T-helper 2 cell treated with Interferon-gamma antibody and Interleukin-4, amounts not matched to agents 100 ng/mL and 5 ng/mL, for 36 hours (primary cell): ENCODE measurements around the gene ABCF2. TPM values are rescaled to one million over a fixed set of nuclear protein-coding genes. Genes with fewer than 3 reads are reported as not detected.

Source experiments
- intact Hi-C: fragments of 100-400 bp; cut with micrococcal nuclease; formaldehyde crosslinking; loops from one replicate; pipeline ENCODE4 v1.15.1; 2023
- total RNA-seq: library from RNA; stranded (reverse); gene quantifications from 2 replicates; pipeline ENCODE4 v1.2.3, GENCODE V29; 2022

The ABCF2 gene
- total RNA-seq, result 45.5 and 47.2 TPM in 2 replicates

- intact Hi-C loops, result loop anchor here (1.0 to 2.0 kb wide), 6 partner anchors 17 to 1389 kb away; partner anchors contain the start of genes CDK5, NUB1, TMUB1 and ZNF862
Observed at GRCh38 chr7:151226875-151227782, at the start of gene ABCF2. Gene ABCF2, minus strand, starts transcription at chr7:151227205. Its CDS starts 747 bp downstream, at chr7:151226458.

- intact Hi-C loops, result no loop called here
Observed at GRCh38 chr7:151275813-151276577, 49.0 kb upstream of the ABCF2 start.

- intact Hi-C loops, result no loop called here
Observed at GRCh38 chr7:151274936-151275812, 48.2 kb upstream of the ABCF2 start.

- intact Hi-C loops, result no loop called here
Observed at GRCh38 chr7:151274396-151274795, 47.4 kb upstream of the ABCF2 start.

GRCh38 chr7:151273651-151274390 lies 46.8 kb upstream of the ABCF2 start:
- intact Hi-C loops, result no loop called here

GRCh38 chr7:151272877-151273276 lies 45.9 kb upstream of the ABCF2 start:
- intact Hi-C loops, result no loop called here

GRCh38 chr7:151272405-151272804 lies 45.4 kb upstream of the ABCF2 start:
- intact Hi-C loops, result no loop called here

GRCh38 chr7:151271699-151272355 lies 44.8 kb upstream of the ABCF2 start:
- intact Hi-C loops, result no loop called here

GRCh38 chr7:151269511-151269910 lies 42.5 kb upstream of the ABCF2 start:
- intact Hi-C loops, result no loop called here

GRCh38 chr7:151265351-151265931 lies 38.4 kb upstream of the ABCF2 start:
- intact Hi-C loops, result no loop called here

GRCh38 chr7:151264615-151265014 lies 37.6 kb upstream of the ABCF2 start:
- intact Hi-C loops, result no loop called here

- intact Hi-C loops, result no loop called here
Observed at GRCh38 chr7:151261529-151261928, 34.5 kb upstream of the ABCF2 start.

- intact Hi-C loops, result no loop called here
Observed at GRCh38 chr7:151260883-151261282, 33.9 kb upstream of the ABCF2 start.

GRCh38 chr7:151260471-151260870 lies 33.5 kb upstream of the ABCF2 start:
- intact Hi-C loops, result no loop called here

- intact Hi-C loops, result no loop called here
Observed at GRCh38 chr7:151257990-151258389, 31.0 kb upstream of the ABCF2 start.

- intact Hi-C loops, result no loop called here
Observed at GRCh38 chr7:151256410-151257045, 29.5 kb upstream of the ABCF2 start.

GRCh38 chr7:151255390-151255789 lies 28.4 kb upstream of the ABCF2 start:
- intact Hi-C loops, result no loop called here

- intact Hi-C loops, result no loop called here
Observed at GRCh38 chr7:151254851-151255250, 27.8 kb upstream of the ABCF2 start.

- intact Hi-C loops, result no loop called here
Observed at GRCh38 chr7:151254316-151254715, 27.3 kb upstream of the ABCF2 start.
